HCT116 (cell line): Measurements from ENCODE around the gene FKBP2. TPM values are rescaled to one million over a fixed set of nuclear protein-coding genes. Genes with fewer than 3 reads are reported as not detected.

Source experiments
- ATAC-seq: fragments of 200-7000 bp; cut with Tn5 transposase; 2 replicates; pipeline ENCODE4 v1.9.1; 2020; ENCODE audit warnings: mild to moderate bottlenecking, moderate library complexity
- BruUV-seq: library from RNA; stranded (reverse); fragments of 400-500 nt; replicated peaks from 2 replicates; lab custom pipeline; 2021; lab: Mats Ljungman, UMichigan
- CTCF ChIA-PET: fragments of 300-600 bp; sonication (Branson Sonifier 250); formaldehyde crosslinking; loops from one replicate; lab custom pipeline; 2021; ENCODE audit warnings: antibody characterized with exemption; lab: Charles Lee
- POLR2A ChIA-PET: fragments of 300-600, 350-600 bp; sonication (Branson Sonifier 250); formaldehyde crosslinking; loops from one replicate; lab custom pipeline; 2021; ENCODE audit warnings: antibody characterized with exemption; lab: Charles Lee
- RAD21 ChIA-PET, 2 experiments: fragments of 300-600 bp; sonication (Branson Sonifier 250); formaldehyde crosslinking; loops; one replicate each; lab custom pipeline; 2023; ENCODE audit warnings: low total read pairs in 2 of 2; ENCODE audit not compliant: uncharacterized antibody in 2 of 2, unreplicated experiment in 2 of 2, low non-redundant PET in 1 of 2; lab: Charles Lee
- DNase-seq: peaks from one replicate; pipeline ENCODE4 v3.0.0-alpha.2; 2010; ENCODE audit warnings: low read depth, low spot score
- H2AFZ ChIP-seq: fragments of 200-600 bp; shearing (Covaris generic), sonication (generic); 2 replicates; pipeline ENCODE4 v1.6.1; 2017; ENCODE audit warnings: low read depth, mixed run types, mixed read lengths, antibody characterized with exemption, low read length; ENCODE audit not compliant: poor library complexity, severe bottlenecking
- H3K27ac ChIP-seq: 2 replicates; pipeline ENCODE4 v1.5.1; 2012; ENCODE audit warnings: low read depth, low read length
- H3K27me3 ChIP-seq: fragments of 200-600 bp; sonication (generic); 2 replicates; pipeline ENCODE4 v1.6.1; 2016; ENCODE audit warnings: mixed run types, low read length, mixed read lengths; ENCODE audit not compliant: insufficient read depth
- H3K36me3 ChIP-seq, 2 experiments: fragments of 200-500 bp in 1 of 2; fragments of 200-600 bp in 1 of 2; sonication (Bioruptor generic) in 1 of 2; sonication (generic) in 1 of 2; 2 replicates each; pipeline versions ENCODE4 v1.5.1 to v1.6.1; 2014 to 2016; ENCODE audit warnings: low read length in 2 of 2, inconsistent platforms in 1 of 2, mixed read lengths in 1 of 2, mixed run types in 1 of 2; ENCODE audit not compliant: insufficient read depth in 2 of 2, control insufficient read depth in 1 of 2
- H3K4me1 ChIP-seq, 2 experiments: fragments of 200-600 bp in 1 of 2; sonication (generic) in 1 of 2; 2 replicates each; pipeline versions ENCODE4 v1.5.1 to v1.6.1; 2012 to 2017; ENCODE audit warnings: low read length in 2 of 2, inconsistent platforms in 1 of 2, mild to moderate bottlenecking in 1 of 2, mixed read lengths in 1 of 2, mixed run types in 1 of 2, moderate library complexity in 1 of 2; ENCODE audit not compliant: insufficient read depth in 2 of 2, control insufficient read depth in 1 of 2
- H3K4me2 ChIP-seq: fragments of 200-600 bp; sonication (generic); 2 replicates; pipeline ENCODE4 v1.6.1; 2017; ENCODE audit warnings: mixed run types, low read length, mixed read lengths
- H3K4me3 ChIP-seq, 2 experiments: fragments of 200-600 bp in 1 of 2; sonication (generic) in 1 of 2; replicated peaks in 1 of 2; 2 replicates each; pipeline ENCODE4 v1.5.1; 2011 to 2016; ENCODE audit warnings: low read length in 2 of 2, control low read depth in 1 of 2, low read depth in 1 of 2, mild to moderate bottlenecking in 1 of 2, mixed read lengths in 1 of 2, mixed run types in 1 of 2
- H3K79me2 ChIP-seq: fragments of 200-600 bp; sonication (generic); 2 replicates; pipeline ENCODE4 v1.6.1; 2017; ENCODE audit warnings: mild to moderate bottlenecking, mixed run types, low read length, moderate library complexity, mixed read lengths; ENCODE audit not compliant: insufficient read depth
- H3K9ac ChIP-seq: fragments of 200-600 bp; sonication (generic); 2 replicates; pipeline ENCODE4 v1.6.1; 2016; ENCODE audit warnings: low read length, mixed read lengths
- H3K9me2 ChIP-seq: fragments of 200-600 bp; sonication (generic), shearing (Covaris generic); 2 replicates; pipeline ENCODE4 v1.6.1; 2017; ENCODE audit warnings: mixed run types, mild to moderate bottlenecking, moderate library complexity; ENCODE audit not compliant: insufficient read depth
- H3K9me3 ChIP-seq, 2 experiments: fragments of 200-500 bp in 1 of 2; fragments of 200-600 bp in 1 of 2; sonication (Bioruptor generic) in 1 of 2; sonication (generic) in 1 of 2; 2 replicates each; pipeline ENCODE4 v1.6.1; 2014 to 2017; ENCODE audit warnings: low read length in 2 of 2, mixed read lengths in 2 of 2, inconsistent platforms in 1 of 2, low read depth in 1 of 2, mild to moderate bottlenecking in 1 of 2, mixed run types in 1 of 2, moderate library complexity in 1 of 2; ENCODE audit not compliant: control insufficient read depth in 1 of 2, insufficient read depth in 1 of 2
- H4K20me1 ChIP-seq: fragments of 200-600 bp; sonication (generic), shearing (Covaris generic); 2 replicates; pipeline ENCODE4 v1.6.1; 2017; ENCODE audit warnings: mixed run types, mild to moderate bottlenecking, moderate library complexity; ENCODE audit not compliant: insufficient read depth
- EGR1 ChIP-seq: IDR thresholded peaks from 2 replicates; pipeline ENCODE4 v1.6.1; 2012; ENCODE audit warnings: low read depth
- POLR2AphosphoS5 ChIP-seq: IDR thresholded peaks from 2 replicates; pipeline ENCODE4 v1.6.1; 2011; ENCODE audit warnings: mild to moderate bottlenecking, low read depth, low read length, moderate library complexity
- RAD21 ChIP-seq: IDR thresholded peaks from 2 replicates; pipeline ENCODE4 v1.6.1; 2012; ENCODE audit warnings: low read depth, mild to moderate bottlenecking
- YY1 ChIP-seq: IDR thresholded peaks from 2 replicates; pipeline ENCODE4 v1.6.1; 2011; ENCODE audit warnings: low read length, low read depth, moderate library complexity, mild to moderate bottlenecking; ENCODE audit not compliant: insufficient replicate concordance; ENCODE audit errors: extremely low read depth
- ZBTB33 ChIP-seq: IDR thresholded peaks from 2 replicates; pipeline ENCODE4 v1.6.1; 2011; ENCODE audit warnings: mild to moderate bottlenecking, low read length, moderate library complexity; ENCODE audit not compliant: insufficient replicate concordance; ENCODE audit errors: extremely low read depth
- intact Hi-C: fragments of 100-400 bp; cut with micrococcal nuclease; formaldehyde crosslinking; loops from 2 replicates; pipeline ENCODE4 v1.10.0; 2022
- total RNA-seq: library from RNA; stranded (reverse); gene quantifications from one replicate; pipeline ENCODE4 v1.2.1, GENCODE V29; 2021; ENCODE audit not compliant: unreplicated experiment

FKBP2 gene
- total RNA-seq, 1 experiment from 2014 or later: 69.2 TPM

- H3K36me3 ChIP-seq: no peaks in the 10 kb centered on the region; a peak in 1 of 4 replicates
- no peaks in the 10 kb centered on the region for H3K9me2 ChIP-seq
- RAD21 ChIA-PET: interaction anchor here (0.7 to 0.8 kb wide), 2 partner anchors 14 to 79 kb away, joined by 3 to 5 read pairs; no protein-coding TSS in a partner anchor
- no peak within 1 kb of the TSS for H2AFZ ChIP-seq
- peak; percentile 59 for ATAC-seq
- CTCF ChIA-PET: interaction anchor here (0.9 to 4.3 kb wide), 5 partner anchors 16 to 46 kb away, joined by 3 to 22 read pairs (median 4); partner anchors contain the start of genes ESRRA, PRDX5 and TRMT112
- intact Hi-C loops: loop anchor here (1.0 kb wide), 1 partner anchor 43 kb away; no protein-coding TSS in a partner anchor
- no peaks in the 10 kb centered on the region for H3K79me2 ChIP-seq
- H3K27me3 ChIP-seq: no peaks in the 10 kb centered on the region
- TSS peak; percentile 94 for BruUV-seq
- H3K4me3 ChIP-seq: peak within 1 kb of the TSS; percentile 77 to 80
- H4K20me1 ChIP-seq: no peaks in the 10 kb centered on the region
- DNase-seq: no peak
- POLR2A ChIA-PET: interaction anchor here (1.2 to 1.7 kb wide), 2 partner anchors 15 to 16 kb away, joined by 3 to 5 read pairs; no protein-coding TSS in a partner anchor
- H3K9ac ChIP-seq: peak within 1 kb of the TSS; percentile 85
- peak within 1 kb of the TSS; percentile 83 for H3K27ac ChIP-seq
- no peaks in the 10 kb centered on the region for H3K9me3 ChIP-seq
- peak; percentile 95 for TF ChIP-seq YY1
- peak; percentile 78 for TF ChIP-seq EGR1
- TF ChIP-seq RAD21: no peak
- TF ChIP-seq POLR2AphosphoS5: peak; percentile 76
- TF ChIP-seq ZBTB33: no peak
- peak within 1 kb of the TSS; percentile 96 for H3K4me2 ChIP-seq
- H3K4me1 ChIP-seq: peaks cover 14 to 27% of the 10 kb centered on the region in 2 experiments
Measured at GRCh38 chr11:64284962-64285884, 44.3 kb downstream of the FKBP2 start, which contains the start of gene GPR137. Gene GPR137 (plus strand): TSS chr11:64285848. CDS start chr11:64286525, 677 bp downstream.
